HEK293 (cell line): ENCODE measurements around the gene PUM2.

ENCODE experiments used
- ATF2 ChIP-seq: fragments of 450-650 bp; formaldehyde crosslinking; IDR thresholded peaks from 2 replicates; pipeline ENCODE4 v1.5.1; 2016; ENCODE audit warnings: missing biosample characterization, missing genetic modification characterization, low read depth
- SCRT1 ChIP-seq: fragments of 450-650 bp; formaldehyde crosslinking; IDR thresholded peaks from 2 replicates; pipeline ENCODE4 v1.5.1; 2016; ENCODE audit warnings: missing biosample characterization, missing genetic modification characterization, borderline replicate concordance
- ZNF510 ChIP-seq: fragments of 450-650 bp; formaldehyde crosslinking; IDR thresholded peaks from 2 replicates; pipeline ENCODE4 v1.5.1; 2018; ENCODE audit warnings: mild to moderate bottlenecking, missing genetic modification characterization, missing biosample characterization; ENCODE audit not compliant: insufficient replicate concordance

- no peak for TF ChIP-seq ZNF510 (tag by site-specific recombination)
- no peak for TF ChIP-seq SCRT1
- TF ChIP-seq ATF2 = no peak
Measured at GRCh38 chr2:20242727-20243377, 107.8 kb downstream of the PUM2 start.
